ENCODE data around the gene OR51M1.

OR51M1 gene

DNA sequence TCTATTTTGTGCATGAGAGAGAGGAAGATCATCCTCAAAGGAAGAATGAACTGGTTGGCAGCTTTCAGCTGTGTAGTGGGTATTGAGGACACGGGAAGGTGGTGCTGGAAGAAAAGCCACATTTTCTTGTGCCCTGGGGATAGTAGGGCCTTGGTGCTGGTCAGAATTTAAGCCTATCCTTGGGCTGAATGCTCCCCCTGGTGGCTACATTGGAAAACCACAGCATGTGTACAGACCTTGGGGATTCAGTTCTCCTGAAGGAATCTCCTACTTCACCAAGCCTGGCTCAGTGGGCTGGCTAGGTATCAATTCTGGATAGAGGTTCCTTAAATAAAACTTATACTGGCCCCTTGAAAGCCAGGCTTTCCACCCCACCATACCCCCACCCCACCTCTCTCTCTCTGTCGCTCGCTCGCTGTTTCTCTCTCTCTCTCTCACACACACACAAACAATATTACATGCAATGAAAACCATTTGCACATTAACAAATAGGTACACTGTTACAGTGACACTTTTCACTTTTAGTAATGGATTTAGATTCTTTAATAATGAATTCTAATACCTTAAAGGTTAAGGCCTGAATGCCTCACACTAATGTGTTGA is 2.8 kb upstream of the OR51M1 start:
- peak; percentile 17 for DNase-seq (ENCODE audit: insufficient read length, low spot score)
- FAIRE-seq: peak; percentile 80
- TF ChIP-seq POU2F2 (IDR thresholded peaks at IDR 0.05; ENCODE audit: low read depth, low read length) (no peak), SPI1 (IDR thresholded peaks at IDR 0.05; ENCODE audit: low read depth, low read length) (no peak), PAX5 (IDR thresholded peaks at IDR 0.05; ENCODE audit: insufficient read depth, low read length, severe bottlenecking) (no peak), TAF1 (IDR thresholded peaks at IDR 0.05; ENCODE audit: low read depth, low read length) (no peak), POLR2A (IDR thresholded peaks at IDR 0.05; ENCODE audit: low read depth, low read length) (no peak), POLR2AphosphoS5 (IDR thresholded peaks at IDR 0.05; ENCODE audit: low read depth, low read length) (no peak)

DNA sequence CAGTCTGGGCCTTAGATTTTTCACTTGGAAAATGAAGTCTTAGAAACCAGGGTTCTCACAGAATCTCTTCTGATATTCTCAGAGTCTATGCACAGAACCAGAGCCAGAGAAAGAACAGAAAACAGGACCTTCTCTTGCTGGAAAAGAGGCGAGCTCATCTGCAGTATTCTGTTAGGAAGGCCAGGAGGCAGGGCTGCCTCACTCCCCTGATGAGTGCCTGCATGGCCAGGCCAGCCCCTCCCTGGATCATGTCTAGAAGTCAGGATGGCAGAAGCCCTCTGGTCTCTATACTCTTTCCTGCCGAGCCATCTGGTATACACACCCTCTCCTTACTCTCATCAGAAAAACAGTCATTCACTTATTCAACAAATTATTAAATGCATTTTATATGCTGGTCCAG is 723 bp downstream of the OR51M1 start:
- FAIRE-seq (no peak), DNase-seq (ENCODE audit: insufficient read length, low spot score) (no peak)
- no peak for TF ChIP-seq POLR2AphosphoS5 (IDR thresholded peaks at IDR 0.05; ENCODE audit: low read depth, low read length)
- no peak for TF ChIP-seq SPI1 (IDR thresholded peaks at IDR 0.05; ENCODE audit: low read depth, low read length)
- TF ChIP-seq TAF1 (IDR thresholded peaks at IDR 0.05; ENCODE audit: low read depth, low read length): no peak
- TF ChIP-seq POLR2A (IDR thresholded peaks at IDR 0.05; ENCODE audit: low read depth, low read length): no peak
- no peak for TF ChIP-seq POU2F2 (IDR thresholded peaks at IDR 0.05; ENCODE audit: low read depth, low read length)

DNA sequence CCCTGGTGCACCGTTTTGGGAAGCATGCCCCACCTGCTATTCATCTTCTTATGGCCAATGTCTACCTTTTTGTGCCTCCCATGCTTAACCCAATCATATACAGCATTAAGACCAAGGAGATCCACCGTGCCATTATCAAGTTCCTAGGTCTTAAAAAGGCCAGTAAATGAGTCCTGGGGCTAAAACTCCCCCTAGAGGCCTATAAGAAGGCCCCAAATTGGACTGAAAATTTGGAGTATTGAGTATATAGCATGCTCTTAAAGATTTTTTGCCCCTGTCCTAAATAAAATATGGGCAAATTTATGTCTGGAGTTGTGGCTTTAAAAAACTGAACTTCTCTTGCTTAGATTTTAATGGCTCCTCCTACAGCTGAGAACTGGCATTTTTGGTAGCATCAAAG is 6.6 kb downstream of the OR51M1 start:
- FAIRE-seq (no peak), DNase-seq (ENCODE audit: insufficient read length, low spot score) (no peak)
- no peak for TF ChIP-seq SPI1 (IDR thresholded peaks at IDR 0.05; ENCODE audit: low read depth, low read length)
- TF ChIP-seq POLR2A (IDR thresholded peaks at IDR 0.05; ENCODE audit: low read depth, low read length): no peak
- TF ChIP-seq TAF1 (IDR thresholded peaks at IDR 0.05; ENCODE audit: low read depth, low read length): no peak
- TF ChIP-seq POLR2AphosphoS5 (IDR thresholded peaks at IDR 0.05; ENCODE audit: low read depth, low read length): no peak
- TF ChIP-seq POU2F2 (IDR thresholded peaks at IDR 0.05; ENCODE audit: low read depth, low read length): no peak
- no peak for TF ChIP-seq PAX5 (IDR thresholded peaks at IDR 0.05; ENCODE audit: insufficient read depth, low read length, severe bottlenecking)

DNA sequence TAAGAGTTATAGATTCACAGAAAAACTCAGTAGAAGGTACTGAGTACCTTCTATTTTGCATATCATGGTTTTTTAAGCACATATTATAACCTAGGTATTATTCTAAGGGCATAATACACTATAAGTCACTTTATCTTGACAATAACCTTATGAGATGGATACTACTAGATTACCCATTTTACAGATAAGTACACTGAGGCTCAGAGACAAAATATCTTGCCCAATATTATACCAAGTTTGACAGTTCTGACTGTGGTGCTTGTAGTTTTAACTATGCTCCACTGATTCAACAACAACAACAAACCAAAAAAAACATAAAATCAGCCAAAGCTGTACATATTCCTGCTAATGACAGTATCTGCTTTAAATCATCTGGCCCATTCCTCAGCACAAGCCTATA is 10.5 kb downstream of the OR51M1 start:
- no peak for TF ChIP-seq PAX5 (IDR thresholded peaks at IDR 0.05; ENCODE audit: insufficient read depth, low read length, severe bottlenecking)
- FAIRE-seq: no peak

DNA sequence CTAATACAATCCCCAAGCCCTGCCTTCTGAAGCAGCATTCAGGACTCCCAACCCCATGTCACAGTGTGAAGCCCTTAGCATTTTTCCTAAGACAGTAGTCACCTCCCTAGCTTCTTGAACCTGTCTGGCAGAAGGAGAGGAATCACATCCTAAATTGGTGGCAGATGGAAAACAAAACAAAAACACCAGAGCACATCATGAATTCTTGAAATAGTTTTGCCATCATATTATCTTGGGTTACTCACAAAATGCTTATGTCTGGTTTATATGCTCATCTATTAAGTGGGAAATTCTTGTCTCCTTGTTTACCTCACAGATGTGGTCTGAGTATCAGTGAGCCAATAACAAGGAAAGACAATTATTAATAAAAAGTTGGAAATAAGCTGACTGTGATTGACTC is 15.3 kb downstream of the OR51M1 start:
- FAIRE-seq (no peak), DNase-seq (ENCODE audit: insufficient read length, low spot score) (no peak)
- TF ChIP-seq POU2F2 (IDR thresholded peaks at IDR 0.05; ENCODE audit: low read depth, low read length) (no peak), TAF1 (IDR thresholded peaks at IDR 0.05; ENCODE audit: low read depth, low read length) (no peak), PAX5 (IDR thresholded peaks at IDR 0.05; ENCODE audit: insufficient read depth, low read length, severe bottlenecking) (no peak), POLR2AphosphoS5 (IDR thresholded peaks at IDR 0.05; ENCODE audit: low read depth, low read length) (no peak), SPI1 (IDR thresholded peaks at IDR 0.05; ENCODE audit: low read depth, low read length) (no peak), POLR2A (IDR thresholded peaks at IDR 0.05; ENCODE audit: low read depth, low read length) (no peak)

More for the DNA sequence above, 10.5 kb downstream of the OR51M1 start:
- no peak for DNase-seq (ENCODE audit: insufficient read length, low spot score)

DNA sequence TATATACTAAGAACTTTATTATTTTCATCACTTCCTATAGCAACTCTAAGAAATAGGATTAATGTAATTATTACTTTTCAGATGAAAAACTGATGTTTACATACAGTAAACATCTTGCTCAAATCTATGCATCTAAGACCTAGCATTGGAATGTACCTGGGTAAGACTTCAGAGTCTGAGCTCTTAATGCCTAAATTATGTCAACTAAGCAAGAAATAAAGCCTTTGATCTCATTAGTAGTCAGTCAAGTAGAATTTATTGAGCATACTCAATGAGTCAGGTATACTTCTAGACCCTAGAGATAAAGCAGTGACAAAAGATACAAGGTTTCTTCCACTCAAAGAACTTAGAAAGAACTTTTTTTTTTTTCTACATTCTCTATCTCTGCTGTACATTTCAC is 21.6 kb downstream of the OR51M1 start:
- no peak for DNase-seq (ENCODE audit: insufficient read length, low spot score)
- no peak for FAIRE-seq
- TF ChIP-seq TAF1 (IDR thresholded peaks at IDR 0.05; ENCODE audit: low read depth, low read length): no peak
- no peak for TF ChIP-seq POLR2A (IDR thresholded peaks at IDR 0.05; ENCODE audit: low read depth, low read length)
- no peak for TF ChIP-seq POLR2AphosphoS5 (IDR thresholded peaks at IDR 0.05; ENCODE audit: low read depth, low read length)
- TF ChIP-seq SPI1 (IDR thresholded peaks at IDR 0.05; ENCODE audit: low read depth, low read length): no peak
- no peak for TF ChIP-seq PAX5 (IDR thresholded peaks at IDR 0.05; ENCODE audit: insufficient read depth, low read length, severe bottlenecking)
- TF ChIP-seq POU2F2 (IDR thresholded peaks at IDR 0.05; ENCODE audit: low read depth, low read length): no peak

DNA sequence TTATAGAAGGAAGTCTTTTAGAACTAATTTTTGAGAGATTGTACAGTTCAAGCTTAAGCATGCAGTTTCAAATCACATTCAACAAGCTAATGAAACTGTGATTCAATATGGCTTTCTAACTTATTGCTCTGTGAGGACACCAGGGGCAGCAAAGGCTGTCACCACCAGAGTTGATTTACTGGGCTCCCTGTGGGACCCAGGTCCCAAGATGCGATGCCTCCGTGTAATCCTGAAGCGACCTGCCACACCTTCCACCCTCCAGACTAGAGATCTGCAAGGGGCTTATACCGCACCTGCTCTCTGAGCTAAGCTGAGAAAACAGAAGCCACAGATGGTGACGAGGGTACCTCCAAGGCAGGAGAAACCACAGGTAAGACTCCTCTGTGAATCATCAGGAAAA is 37.4 kb downstream of the OR51M1 start:
- DNase-seq (ENCODE audit: insufficient read length, low spot score) (no peak), FAIRE-seq (no peak)
- no peak for TF ChIP-seq POLR2A (IDR thresholded peaks at IDR 0.05; ENCODE audit: low read depth, low read length)
- no peak for TF ChIP-seq TAF1 (IDR thresholded peaks at IDR 0.05; ENCODE audit: low read depth, low read length)
- no peak for TF ChIP-seq PAX5 (IDR thresholded peaks at IDR 0.05; ENCODE audit: insufficient read depth, low read length, severe bottlenecking)
- TF ChIP-seq POLR2AphosphoS5 (IDR thresholded peaks at IDR 0.05; ENCODE audit: low read depth, low read length): no peak
- TF ChIP-seq SPI1 (IDR thresholded peaks at IDR 0.05; ENCODE audit: low read depth, low read length): no peak
- no peak for TF ChIP-seq POU2F2 (IDR thresholded peaks at IDR 0.05; ENCODE audit: low read depth, low read length)

DNA sequence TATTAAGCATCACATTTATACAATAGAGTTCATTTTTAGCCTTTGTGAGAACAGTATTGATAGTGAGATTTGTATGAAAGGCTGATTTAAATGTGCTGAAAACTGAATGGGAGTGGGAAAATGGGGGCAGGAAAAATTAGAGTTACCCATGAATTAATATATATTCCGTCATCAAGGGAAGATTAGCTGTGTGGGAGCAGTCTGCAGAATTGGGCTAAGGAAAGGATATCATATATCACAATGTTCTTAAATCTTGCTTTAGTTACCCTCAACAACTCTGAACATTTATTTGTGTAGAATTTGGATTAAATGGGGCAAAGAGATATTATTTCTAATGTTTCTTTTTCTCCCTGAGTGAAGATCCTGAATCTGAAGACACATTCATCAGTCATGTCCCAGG is 38.2 kb downstream of the OR51M1 start, which contains the start of gene OR51Q1:
TSS of gene OR51Q1 (plus strand) at position 301 of the 400 bp plus-strand sequence. CDS start at position 391, 90 bp downstream.
- FAIRE-seq (no peak), DNase-seq (ENCODE audit: insufficient read length, low spot score) (no peak)

DNA sequence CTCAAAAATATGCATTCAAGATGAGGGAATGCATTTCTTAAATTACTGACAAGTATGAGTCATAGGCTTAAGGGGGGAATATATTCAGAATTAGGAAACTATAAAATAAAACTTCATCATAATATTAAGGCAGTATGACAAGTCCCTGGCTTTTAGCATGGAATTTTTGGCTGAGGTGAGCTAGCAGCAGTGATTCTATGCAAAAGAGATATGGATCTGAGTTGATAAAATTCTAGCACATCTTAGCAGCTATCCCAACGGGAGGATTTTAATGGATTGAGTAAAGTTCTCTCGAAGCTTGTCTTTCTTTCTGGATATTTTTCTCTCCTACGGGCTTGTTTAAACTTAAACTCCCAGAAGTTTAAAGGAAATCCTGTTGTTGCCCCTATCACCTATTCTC is 39.5 kb downstream of the OR51M1 start:
- no peak for FAIRE-seq
- TF ChIP-seq SPI1 (IDR thresholded peaks at IDR 0.05; ENCODE audit: low read depth, low read length) (no peak), POLR2AphosphoS5 (IDR thresholded peaks at IDR 0.05; ENCODE audit: low read depth, low read length) (no peak), POLR2A (IDR thresholded peaks at IDR 0.05; ENCODE audit: low read depth, low read length) (no peak), PAX5 (IDR thresholded peaks at IDR 0.05; ENCODE audit: insufficient read depth, low read length, severe bottlenecking) (no peak), POU2F2 (IDR thresholded peaks at IDR 0.05; ENCODE audit: low read depth, low read length) (no peak), TAF1 (IDR thresholded peaks at IDR 0.05; ENCODE audit: low read depth, low read length) (no peak)

More for the DNA sequence above, 38.2 kb downstream of the OR51M1 start, which contains the start of gene OR51Q1:
- TF ChIP-seq POU2F2 (IDR thresholded peaks at IDR 0.05; ENCODE audit: low read depth, low read length) (no peak), TAF1 (IDR thresholded peaks at IDR 0.05; ENCODE audit: low read depth, low read length) (no peak), SPI1 (IDR thresholded peaks at IDR 0.05; ENCODE audit: low read depth, low read length) (no peak), POLR2AphosphoS5 (IDR thresholded peaks at IDR 0.05; ENCODE audit: low read depth, low read length) (no peak), PAX5 (IDR thresholded peaks at IDR 0.05; ENCODE audit: insufficient read depth, low read length, severe bottlenecking) (no peak), POLR2A (IDR thresholded peaks at IDR 0.05; ENCODE audit: low read depth, low read length) (no peak)

DNA sequence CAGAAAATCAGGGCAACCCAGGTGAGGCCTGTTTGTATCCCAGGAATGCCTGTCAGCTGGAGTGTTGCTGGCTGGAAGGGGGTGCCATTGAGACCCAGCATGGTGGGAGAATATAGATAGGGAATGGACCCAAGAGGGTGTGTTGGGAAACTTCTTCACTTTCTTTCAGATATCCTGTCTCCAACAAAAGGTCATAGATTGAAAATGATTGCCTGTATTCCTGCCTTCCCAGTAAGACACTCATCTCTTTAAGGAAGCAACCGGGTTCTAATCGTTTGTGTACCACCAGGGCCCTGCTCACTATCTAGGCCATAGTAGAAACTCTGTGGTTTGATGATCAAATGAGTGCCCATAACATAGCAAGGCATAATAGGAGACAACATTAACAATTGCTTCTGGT is 57.8 kb downstream of the OR51M1 start, which contains the start of gene OR51I1:
TSS of gene OR51I1 (minus strand) at position 101 of the 400 bp plus-strand sequence. CDS start at position 101, 0 bp downstream.
- no peak for TF ChIP-seq POLR2AphosphoS5 (IDR thresholded peaks at IDR 0.05; ENCODE audit: low read depth, low read length)
- TF ChIP-seq PAX5 (IDR thresholded peaks at IDR 0.05; ENCODE audit: insufficient read depth, low read length, severe bottlenecking): no peak
- TF ChIP-seq SPI1 (IDR thresholded peaks at IDR 0.05; ENCODE audit: low read depth, low read length): no peak
- TF ChIP-seq TAF1 (IDR thresholded peaks at IDR 0.05; ENCODE audit: low read depth, low read length): no peak
- no peak for TF ChIP-seq POLR2A (IDR thresholded peaks at IDR 0.05; ENCODE audit: low read depth, low read length)
- no peak for TF ChIP-seq POU2F2 (IDR thresholded peaks at IDR 0.05; ENCODE audit: low read depth, low read length)
- FAIRE-seq (no peak), DNase-seq (ENCODE audit: insufficient read length, low spot score) (no peak)

More for the DNA sequence above, 39.5 kb downstream of the OR51M1 start:
- DNase-seq (ENCODE audit: insufficient read length, low spot score): no peak

Data from GM12891 (cell line).